ENCODE measurements around the gene EFCAB11. TPM values are rescaled to one million over a fixed set of nuclear protein-coding genes. Genes with fewer than 3 reads are reported as not detected.

Gene EFCAB11
- total RNA-seq, 1 donor from 2014 or later, result 9.9 TPM

- no peaks in the 10 kb centered on the region for H3K9me3 Mint-ChIP-seq
- H3K36me3 Mint-ChIP-seq, result peaks cover 8% of the 10 kb centered on the region
- TF ChIP-seq CTCF (IDR thresholded peaks at IDR 0.05; ENCODE audit: unreplicated experiment), result no peak
- H3K27me3 Mint-ChIP-seq (ENCODE audit: low read depth), result no peaks in the 10 kb centered on the region
- H3K27ac Mint-ChIP-seq, result no peak overlapping the region
- no peaks in the 10 kb centered on the region for H3K4me1 Mint-ChIP-seq
- no peak overlapping the region for H3K4me3 Mint-ChIP-seq
- DNase-seq (ENCODE audit: low spot score in 2 of 2, unreplicated experiment in 2 of 2), result no peak
These were observed 27.2 kb downstream of the EFCAB11 start for GRCh38 chr14:89927186-89927865.

- no peak overlapping the region for H3K27ac Mint-ChIP-seq
- H3K27me3 Mint-ChIP-seq (ENCODE audit: low read depth), result no peaks in the 10 kb centered on the region
- no peaks in the 10 kb centered on the region for H3K9me3 Mint-ChIP-seq
- DNase-seq (ENCODE audit: low spot score in 2 of 2, unreplicated experiment in 2 of 2), result no peak
- no peak overlapping the region for H3K4me3 Mint-ChIP-seq
- peaks cover 6% of the 10 kb centered on the region for H3K36me3 Mint-ChIP-seq
- TF ChIP-seq CTCF (IDR thresholded peaks at IDR 0.05; ENCODE audit: unreplicated experiment), result no peak
- no peaks in the 10 kb centered on the region for H3K4me1 Mint-ChIP-seq
These were observed 27.8 kb downstream of the EFCAB11 start for GRCh38 chr14:89926694-89927093.

- no peaks in the 10 kb centered on the region for H3K9me3 Mint-ChIP-seq
- TF ChIP-seq CTCF (IDR thresholded peaks at IDR 0.05; ENCODE audit: unreplicated experiment), result no peak
- no peaks in the 10 kb centered on the region for H3K36me3 Mint-ChIP-seq
- H3K27me3 Mint-ChIP-seq (ENCODE audit: low read depth), result no peaks in the 10 kb centered on the region
- H3K27ac Mint-ChIP-seq, result no peak overlapping the region
- no peak for DNase-seq (ENCODE audit: low spot score in 2 of 2, unreplicated experiment in 2 of 2)
- no peak overlapping the region for H3K4me3 Mint-ChIP-seq
- peaks cover 8% of the 10 kb centered on the region for H3K4me1 Mint-ChIP-seq
These were observed 30.3 kb downstream of the EFCAB11 start for GRCh38 chr14:89924268-89924667.

GRCh38 chr14:89922031-89922907 lies 32.3 kb downstream of the EFCAB11 start:
- no peaks in the 10 kb centered on the region for H3K27me3 Mint-ChIP-seq (ENCODE audit: low read depth)
- peaks cover 15% of the 10 kb centered on the region for H3K4me1 Mint-ChIP-seq
- DNase-seq (ENCODE audit: low spot score in 2 of 2, unreplicated experiment in 2 of 2), result no peak
- no peaks in the 10 kb centered on the region for H3K9me3 Mint-ChIP-seq
- H3K27ac Mint-ChIP-seq, result no peak overlapping the region
- H3K36me3 Mint-ChIP-seq, result no peaks in the 10 kb centered on the region
- no peak overlapping the region for H3K4me3 Mint-ChIP-seq
- TF ChIP-seq CTCF (IDR thresholded peaks at IDR 0.05; ENCODE audit: unreplicated experiment), result no peak

- DNase-seq (ENCODE audit: low spot score in 2 of 2, unreplicated experiment in 2 of 2), result no peak
These were observed 33.2 kb downstream of the EFCAB11 start for GRCh38 chr14:89921346-89921745.

More at GRCh38 chr14:89921346-89921745, 33.2 kb downstream of the EFCAB11 start:
- Mint-ChIP-seq H3K4me1 (peaks cover 15% of the 10 kb centered on the region), H3K27ac (no peak overlapping the region), H3K9me3 (no peaks in the 10 kb centered on the region), H3K27me3 (ENCODE audit: low read depth) (no peaks in the 10 kb centered on the region), H3K4me3 (no peak overlapping the region), H3K36me3 (no peaks in the 10 kb centered on the region)
- TF ChIP-seq CTCF (IDR thresholded peaks at IDR 0.05; ENCODE audit: unreplicated experiment), result no peak
